H1 (cell line): ENCODE measurements around the gene BPIFB3. TPM values are rescaled to one million over a fixed set of nuclear protein-coding genes. Genes with fewer than 3 reads are reported as not detected.

Experiments used
- CTCF ChIA-PET: fragments of 300-600 bp; sonication (Branson Sonifier 250); formaldehyde crosslinking; loops from one replicate; lab custom pipeline; 2021; ENCODE audit not compliant: partially characterized antibody; lab: Charles Lee
- POLR2A ChIA-PET: fragments of 300-600 bp; sonication (Branson Sonifier 250); formaldehyde crosslinking; loops from one replicate; lab custom pipeline; 2021; ENCODE audit warnings: inconsistent platforms; ENCODE audit not compliant: partially characterized antibody; lab: Charles Lee
- DNase-seq, 2 experiments: peaks; one replicate each; pipeline versions ENCODE4 v3.0.0 to v3.0.0-alpha.2; 2010 to 2022; ENCODE audit warnings: low spot score in 2 of 2, low read depth in 1 of 2, mixed read lengths in 1 of 2
- FAIRE-seq: peaks from 2 replicates; lab custom pipeline; 2011; peaks lifted over from hg19 to GRCh38; lab: Jason Lieb, UNC
- H2AFZ ChIP-seq: 2 replicates; pipeline ENCODE4 v1.8.1; 2012; ENCODE audit warnings: low read length, inconsistent platforms
- H2AK5ac ChIP-seq: 2 replicates; pipeline ENCODE4 v1.6.1; 2013; ENCODE audit warnings: low read depth, low read length
- H2BK120ac ChIP-seq: replicated peaks from 2 replicates; pipeline ENCODE3; 2013; ENCODE audit warnings: low read depth, low read length, inconsistent platforms
- H2BK12ac ChIP-seq: 2 replicates; pipeline ENCODE4 v1.6.1; 2013; ENCODE audit warnings: low read depth, low read length
- H2BK15ac ChIP-seq: 2 replicates; pipeline ENCODE4 v1.6.1; 2013; ENCODE audit warnings: low read length
- H2BK20ac ChIP-seq: 2 replicates; pipeline ENCODE4 v1.6.1; 2013; ENCODE audit warnings: low read length
- H2BK5ac ChIP-seq: 2 replicates; pipeline ENCODE4 v1.6.1; 2013; ENCODE audit warnings: low read depth, low read length
- H3K14ac ChIP-seq: 2 replicates; pipeline ENCODE4 v1.6.1; 2013; ENCODE audit warnings: inconsistent platforms; ENCODE audit not compliant: insufficient read length
- H3K18ac ChIP-seq: 2 replicates; pipeline ENCODE4 v1.6.1; 2013; ENCODE audit warnings: low read length; ENCODE audit errors: extremely low read depth
- H3K23ac ChIP-seq: 2 replicates; pipeline ENCODE4 v1.6.1; 2013; ENCODE audit warnings: inconsistent platforms; ENCODE audit not compliant: insufficient read length
- H3K23me2 ChIP-seq: 2 replicates; pipeline ENCODE4 v1.6.1; 2013; ENCODE audit warnings: low read depth, low read length
- H3K27ac ChIP-seq: 2 replicates; pipeline ENCODE4 v1.6.1; 2011; ENCODE audit warnings: low read depth, low read length, inconsistent platforms
- H3K27me3 ChIP-seq, 4 experiments: replicated peaks in 1 of 4; 1 replicate in 1 of 4; 2 replicates in 3 of 4; pipeline versions ENCODE4 v1.6.1 to v1.8.1; 2011 to 2013; ENCODE audit warnings: low read length in 3 of 4, mild to moderate bottlenecking in 3 of 4, inconsistent platforms in 2 of 4, mixed read lengths in 2 of 4, moderate library complexity in 1 of 4; ENCODE audit not compliant: control insufficient read depth in 3 of 4, insufficient read depth in 3 of 4; ENCODE audit errors: extremely low read depth in 1 of 4
- H3K36me3 ChIP-seq, 4 experiments: 2 replicates each; pipeline versions ENCODE4 v1.6.1 to v1.8.1; 2011 to 2013; ENCODE audit warnings: mild to moderate bottlenecking in 4 of 4, low read length in 3 of 4, moderate library complexity in 2 of 4, control low read depth in 1 of 4, inconsistent platforms in 1 of 4; ENCODE audit not compliant: insufficient read depth in 4 of 4, control insufficient read depth in 2 of 4
- H3K4ac ChIP-seq: replicated peaks from 2 replicates; pipeline ENCODE3; 2013; ENCODE audit warnings: low read length, low read depth, mixed read lengths, inconsistent platforms; ENCODE audit not compliant: insufficient read length
- H3K4me1 ChIP-seq, 4 experiments: replicated peaks in 1 of 4; 1 replicate in 1 of 4; 2 replicates in 3 of 4; pipeline versions ENCODE4 v1.6.1 to v1.8.1; 2011 to 2013; ENCODE audit warnings: low read length in 3 of 4, inconsistent platforms in 2 of 4, mixed read lengths in 1 of 4; ENCODE audit not compliant: insufficient read depth in 4 of 4, control insufficient read depth in 3 of 4
- H3K4me2 ChIP-seq, 2 experiments: 2 replicates each; pipeline versions ENCODE4 v1.6.1 to v1.8.1; 2011 to 2013; ENCODE audit warnings: low read depth in 2 of 2, low read length in 2 of 2, control low read depth in 1 of 2, inconsistent platforms in 1 of 2, mild to moderate bottlenecking in 1 of 2; ENCODE audit not compliant: insufficient read depth in 1 of 2
- H3K4me3 ChIP-seq, 4 experiments: fragments of 200-600, 300-600 bp in 1 of 4; sonication (generic), shearing (Covaris generic), sonication (Bioruptor Twin) in 1 of 4; 2 replicates each; pipeline versions ENCODE4 v1.5.1 to v1.8.1; 2011 to 2016; ENCODE audit warnings: low read length in 4 of 4, low read depth in 3 of 4, control low read depth in 2 of 4, inconsistent platforms in 2 of 4, mild to moderate bottlenecking in 2 of 4, mixed read lengths in 1 of 4, moderate library complexity in 1 of 4; ENCODE audit not compliant: insufficient read depth in 2 of 4; ENCODE audit errors: extremely low read depth in 1 of 4
- H3K56ac ChIP-seq: replicated peaks from 2 replicates; pipeline ENCODE3; 2013; ENCODE audit warnings: low read depth, mild to moderate bottlenecking, mixed read lengths, low read length, inconsistent platforms; ENCODE audit not compliant: insufficient read length
- H3K79me1 ChIP-seq: 2 replicates; pipeline ENCODE4 v1.6.1; 2013; ENCODE audit warnings: low read depth, low read length, control low read depth
- H3K79me2 ChIP-seq, 2 experiments: 2 replicates each; pipeline versions ENCODE4 v1.6.1 to v1.8.1; 2012 to 2013; ENCODE audit warnings: low read length in 2 of 2, mild to moderate bottlenecking in 2 of 2, inconsistent platforms in 1 of 2; ENCODE audit not compliant: insufficient read depth in 2 of 2, control insufficient read depth in 1 of 2
- H3K9ac ChIP-seq, 4 experiments: replicated peaks in 1 of 4; 1 replicate in 1 of 4; 2 replicates in 3 of 4; pipeline versions ENCODE4 v1.6.1 to v1.8.1; 2011 to 2013; ENCODE audit warnings: low read depth in 3 of 4, low read length in 3 of 4, control low read depth in 2 of 4, mild to moderate bottlenecking in 2 of 4, moderate library complexity in 2 of 4, inconsistent platforms in 1 of 4; ENCODE audit errors: extremely low read depth in 1 of 4
- H3K9me3 ChIP-seq, 2 experiments: 2 replicates each; pipeline versions ENCODE4 v1.6.1 to v1.8.1; 2012 to 2013; ENCODE audit warnings: mild to moderate bottlenecking in 2 of 2, moderate library complexity in 2 of 2, control low read depth in 1 of 2, inconsistent platforms in 1 of 2, low read depth in 1 of 2, low read length in 1 of 2, mixed read lengths in 1 of 2; ENCODE audit not compliant: insufficient read depth in 2 of 2
- H4K20me1 ChIP-seq, 2 experiments: replicated peaks in 1 of 2; 2 replicates each; pipeline versions ENCODE3 to v1.8.1; 2011 to 2013; ENCODE audit warnings: inconsistent platforms in 2 of 2, low read length in 2 of 2, mild to moderate bottlenecking in 1 of 2; ENCODE audit not compliant: insufficient read depth in 2 of 2, control insufficient read depth in 1 of 2
- H4K5ac ChIP-seq: 2 replicates; pipeline ENCODE4 v1.6.1; 2013; ENCODE audit warnings: low read length, low read depth, mixed read lengths, inconsistent platforms; ENCODE audit not compliant: insufficient read length
- H4K8ac ChIP-seq: 2 replicates; pipeline ENCODE4 v1.8.0; 2013; ENCODE audit warnings: mild to moderate bottlenecking, moderate library complexity, low read length, inconsistent platforms; ENCODE audit not compliant: insufficient read depth; ENCODE audit errors: extremely low read depth
- H4K91ac ChIP-seq: replicated peaks from 2 replicates; pipeline ENCODE3; 2013; ENCODE audit warnings: low read length, mixed read lengths, inconsistent platforms; ENCODE audit not compliant: insufficient read length
- ATF2 ChIP-seq: IDR thresholded peaks from 2 replicates; pipeline ENCODE4 v1.6.1; 2012; ENCODE audit warnings: low read length, inconsistent platforms
- CTBP2 ChIP-seq: IDR thresholded peaks from 2 replicates; pipeline ENCODE4 v1.7.0; 2011; ENCODE audit warnings: borderline replicate concordance, mild to moderate bottlenecking, moderate library complexity, mixed read lengths, low read length; ENCODE audit not compliant: insufficient read depth, insufficient read length
- TEAD4 ChIP-seq: IDR thresholded peaks from 2 replicates; pipeline ENCODE4 v1.6.1; 2012; ENCODE audit warnings: low read depth, low read length, inconsistent platforms, mixed read lengths
- YY1 ChIP-seq: IDR thresholded peaks from 2 replicates; pipeline ENCODE4 v1.6.1; 2011; ENCODE audit warnings: low read depth, mild to moderate bottlenecking, low read length
- WGBS, 2 experiments: shearing (Covaris generic) in 1 of 2; methylation state at CpG; one replicate each; pipeline versions ENCODE4 v1.1.6 to v1.1.7; 2013 to 2015; ENCODE audit warnings: low lambda C conversion rate in 2 of 2, mixed read lengths in 2 of 2, inconsistent platforms in 1 of 2, low coverage in 1 of 2, missing lambda C conversion rate in 1 of 2; ENCODE audit not compliant: insufficient replicate concordance in 2 of 2, insufficient coverage in 1 of 2, insufficient read length in 1 of 2; ENCODE audit errors: extremely low coverage in 1 of 2, missing lambda C conversion rate in 1 of 2; 5-methylcytosine and 5-hydroxymethylcytosine counted together
- polyA plus RNA-seq, 7 experiments: library from polyadenylated mRNA; depleted of rRNA in 3 of 7; stranded (reverse) in 5 of 7; unstranded in 2 of 7; fragments of >200 nt in 5 of 7; fragments of 200-250 nt in 2 of 7; gene quantifications; 1 replicate in 5 of 7; 2 replicates in 1 of 7; 4 replicates in 1 of 7; pipeline versions ENCODE4 v1.2.1 to v1.2.3, GENCODE V29; 2011 to 2013; ENCODE audit warnings: missing spikeins in 2 of 7, mixed read lengths in 2 of 7
- total RNA-seq: library from RNA; stranded (reverse); fragmentation: NEBNext Ultra II Directional; extraction: Animal tissue kit (Norgen Biotek cat#: 25700); gene quantifications from 2 replicates; pipeline ENCODE4 v1.2.1, GENCODE V29; 2021

BPIFB3 gene
- total and polyA plus RNA-seq, 2 of the 8 experiments (the other 6 are each of a cell fraction or from before 2014, with no cell fraction given): not detected

- TF ChIP-seq YY1 (no peak), CTBP2 (no peak), ATF2 (no peak), TEAD4 (no peak)
- Histone ChIP-seq H4K8ac (no peak overlapping the region; the same call in 1 of the 2 replicates), H3K27me3 (peaks cover 0 to 3% (median 0%) of the 10 kb centered on the region in 4 experiments; a peak in 1 of 7 replicates), H3K9ac (no peak overlapping the region), H3K56ac (no peak overlapping the region), H3K4me1 (no peaks in the 10 kb centered on the region), H3K23me2 (peaks cover 7% of the 10 kb centered on the region; the same call in 1 of the 2 replicates), H3K79me1 (no peaks in the 10 kb centered on the region), H2BK120ac (no peak overlapping the region), H2BK15ac (no peak overlapping the region), H3K9me3 (no peaks in the 10 kb centered on the region), H2BK20ac (no peak overlapping the region), H3K4me2 (no peak overlapping the region), H3K27ac (no peak overlapping the region), H4K20me1 (no peaks in the 10 kb centered on the region), H3K36me3 (no peaks in the 10 kb centered on the region), H2AK5ac (no peak overlapping the region), H2BK12ac (no peak overlapping the region), H3K4me3 (no peak overlapping the region), H3K79me2 (no peaks in the 10 kb centered on the region), H4K5ac (no peak overlapping the region), H3K18ac (no peak overlapping the region), H3K14ac (no peak overlapping the region), H2BK5ac (no peak overlapping the region), H3K23ac (no peak overlapping the region), H3K4ac (no peak overlapping the region), H4K91ac (no peak overlapping the region), H2AFZ (no peak overlapping the region)
- FAIRE-seq: no peak
- DNase-seq: no peak
- ChIA-PET POLR2A (no interaction called here), CTCF (interaction anchor here (1.7 kb wide), 1 partner anchor 40 kb away, joined by 4 read pairs; no protein-coding TSS in a partner anchor)
- WGBS, 2 experiments: 92% methylated on average over 6 of the region's 6 CpGs; no CpG with 5 or more reads in 1 of the 2 experiments
These were observed 18.7 kb upstream of the BPIFB3 start for GRCh38 chr20:33034901-33035492.
